IPS-NIHi7 (cell line): ENCODE results near the gene SOX4.
"Not testable (repeated sequence)": the region's sequence is repeated elsewhere in the genome, so short reads cannot be mapped to it uniquely, and the experiment has no call there.

ENCODE experiments used
- DNase-seq: peaks from one replicate; pipeline ENCODE4 v3.0.0; 2012; ENCODE audit warnings: mixed read lengths; ENCODE audit errors: extremely low spot score

Gene SOX4

DNA sequence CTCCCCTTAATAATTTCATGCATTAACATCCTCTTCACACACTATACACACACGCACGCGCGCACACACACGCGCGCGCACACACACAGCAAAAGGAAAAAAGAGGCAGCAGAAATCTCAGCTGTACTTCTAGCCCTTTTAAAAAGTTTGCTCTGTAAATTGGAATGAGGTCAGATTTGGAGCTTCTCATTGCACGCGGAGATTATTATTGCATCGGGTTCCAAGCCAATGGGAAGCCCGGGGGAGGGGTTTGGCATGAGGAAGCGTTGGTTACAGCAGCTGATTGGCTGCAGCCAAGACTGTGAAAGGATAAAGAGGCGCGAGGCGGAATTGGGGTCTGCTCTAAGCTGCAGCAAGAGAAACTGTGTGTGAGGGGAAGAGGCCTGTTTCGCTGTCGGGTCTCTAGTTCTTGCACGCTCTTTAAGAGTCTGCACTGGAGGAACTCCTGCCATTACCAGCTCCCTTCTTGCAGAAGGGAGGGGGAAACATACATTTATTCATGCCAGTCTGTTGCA lies at the start of gene SOX4:
Gene SOX4 (plus strand): TSS at position 340 of the 515 bp plus-strand sequence. CDS start 784 bp downstream, outside the sequence.
- DNase-seq: peak; percentile 93

DNA sequence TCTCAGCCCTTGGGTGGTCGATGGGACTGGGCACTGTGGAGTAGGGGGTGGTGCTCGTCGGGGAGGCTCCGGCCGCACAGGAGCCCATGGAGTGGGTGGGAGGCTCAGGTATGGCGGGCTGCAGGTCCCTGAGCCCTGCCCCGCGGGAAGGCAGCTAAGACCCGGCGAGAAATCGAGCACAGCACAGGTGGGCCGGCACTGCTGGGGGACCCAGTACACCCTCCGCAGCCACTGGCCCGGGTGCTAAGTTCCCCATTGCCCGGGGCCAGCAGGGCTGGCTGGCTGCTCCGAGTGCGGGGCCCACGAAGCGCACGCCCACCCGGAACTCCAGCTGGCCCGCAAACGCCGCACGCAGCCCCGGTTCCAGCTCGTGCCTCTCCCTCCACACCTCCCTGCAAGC lies 41.3 kb upstream of the SOX4 start:
- not testable (repeated sequence) for DNase-seq

DNA sequence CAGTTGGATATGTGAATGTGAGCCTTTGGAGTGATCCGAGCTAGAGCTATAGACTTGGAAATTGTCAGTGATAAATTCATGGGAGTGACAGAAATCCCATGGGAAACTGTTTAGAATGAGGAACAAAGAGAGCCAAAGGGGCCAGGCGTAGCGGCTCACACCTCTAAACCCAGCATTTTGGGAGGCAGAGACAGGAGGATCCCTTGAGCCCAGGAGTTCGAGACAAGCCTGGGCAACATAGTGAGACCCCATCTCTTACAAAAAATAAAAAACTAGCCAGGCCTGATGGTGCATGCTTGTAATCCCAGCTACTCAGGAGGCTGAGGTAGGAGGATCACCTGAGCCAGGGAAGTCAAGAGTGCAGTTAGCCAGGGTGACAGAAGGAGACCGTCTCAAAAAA lies 39.3 kb upstream of the SOX4 start:
- DNase-seq: no peak

DNA sequence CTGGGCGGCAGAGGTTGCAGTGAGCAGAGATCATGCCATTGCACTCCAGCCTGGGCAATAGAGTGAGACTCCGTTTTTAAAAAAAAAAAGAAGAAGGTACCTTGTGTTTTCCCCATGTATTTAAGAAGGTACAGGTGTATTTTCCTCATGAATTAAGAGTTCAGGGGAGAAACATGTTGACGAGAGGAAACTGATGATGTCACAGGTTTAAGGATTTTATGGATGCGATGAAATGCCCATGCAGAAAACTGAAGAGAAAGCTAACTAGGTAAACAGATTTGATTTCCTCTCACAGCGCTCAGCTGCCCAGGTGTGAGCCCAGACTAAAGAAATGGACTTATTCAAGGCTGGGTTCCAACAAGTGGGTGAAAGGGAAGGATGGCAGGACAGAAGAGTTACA lies 38.4 kb upstream of the SOX4 start:
- no peak for DNase-seq

DNA sequence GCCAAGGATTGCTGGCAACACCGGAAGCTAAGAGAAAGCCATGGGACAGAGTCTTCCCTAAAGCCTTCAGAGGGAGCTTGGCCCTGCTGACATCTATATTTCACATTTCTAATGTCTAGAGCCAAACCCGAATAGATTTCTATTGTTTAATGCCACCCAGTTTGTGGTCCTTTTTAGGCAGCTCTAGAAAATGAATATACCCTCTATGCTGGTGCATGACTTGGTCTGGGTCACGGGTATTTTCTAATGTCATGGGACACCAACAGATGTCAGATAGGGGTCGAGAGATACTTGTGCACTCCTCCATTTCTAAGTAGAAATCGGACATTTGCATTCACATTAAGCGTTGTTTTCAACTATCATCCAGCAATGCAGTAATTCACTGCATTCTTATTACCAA lies 37.0 kb upstream of the SOX4 start:
- DNase-seq: no peak

DNA sequence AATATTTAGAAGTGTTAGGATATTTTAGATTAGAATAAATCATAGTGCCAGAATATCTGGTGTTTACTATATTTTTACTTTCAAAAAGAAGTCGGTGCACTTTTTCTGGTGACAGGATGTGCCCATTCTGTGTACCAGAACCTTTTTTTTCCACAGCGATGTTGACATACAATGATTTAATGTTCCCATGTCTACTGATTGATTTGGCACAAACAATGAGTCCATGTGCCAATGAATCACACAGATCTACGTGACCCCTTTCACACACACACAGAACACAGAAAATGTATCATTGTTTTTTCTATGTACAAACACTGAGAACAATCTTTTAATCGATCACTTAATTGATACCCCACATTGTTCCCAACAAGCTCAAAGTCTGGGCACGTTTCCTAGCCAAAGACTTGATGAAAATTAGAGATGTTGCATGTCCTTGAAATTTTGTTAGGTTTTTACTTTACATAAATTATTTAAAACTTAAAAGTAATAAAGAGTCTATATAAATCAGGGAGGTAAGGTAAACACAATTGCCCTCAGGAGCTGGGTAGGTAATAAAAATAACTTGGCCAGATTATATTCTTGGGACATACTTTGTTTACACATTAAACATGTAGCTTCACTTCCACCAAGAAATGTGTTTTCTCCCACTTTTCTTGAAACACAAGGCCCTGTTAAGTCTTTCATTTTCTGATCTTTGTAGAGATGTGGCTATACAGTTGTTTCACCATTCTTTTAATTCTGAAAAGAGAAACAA lies 36.4 kb upstream of the SOX4 start:
- DNase-seq: no peak

DNA sequence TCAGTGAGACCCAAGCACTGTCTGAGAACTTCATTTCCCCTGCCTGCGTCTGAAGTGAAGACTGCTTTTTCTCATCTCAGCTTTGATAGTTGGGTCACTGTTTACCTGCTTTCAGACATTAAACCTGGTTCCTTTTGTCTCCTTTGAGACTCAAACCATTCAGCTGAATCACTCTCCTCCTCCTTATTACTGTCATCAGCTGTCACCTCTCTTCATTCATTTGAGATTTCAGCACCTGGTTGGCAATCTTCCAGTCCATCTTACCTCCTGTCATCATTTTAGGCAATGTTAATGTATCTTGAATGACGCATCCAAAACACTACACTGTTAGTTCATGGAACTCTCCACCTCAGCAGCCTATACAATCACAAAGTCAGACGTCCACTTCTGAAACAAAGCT lies 34.3 kb upstream of the SOX4 start:
- DNase-seq: no peak

DNA sequence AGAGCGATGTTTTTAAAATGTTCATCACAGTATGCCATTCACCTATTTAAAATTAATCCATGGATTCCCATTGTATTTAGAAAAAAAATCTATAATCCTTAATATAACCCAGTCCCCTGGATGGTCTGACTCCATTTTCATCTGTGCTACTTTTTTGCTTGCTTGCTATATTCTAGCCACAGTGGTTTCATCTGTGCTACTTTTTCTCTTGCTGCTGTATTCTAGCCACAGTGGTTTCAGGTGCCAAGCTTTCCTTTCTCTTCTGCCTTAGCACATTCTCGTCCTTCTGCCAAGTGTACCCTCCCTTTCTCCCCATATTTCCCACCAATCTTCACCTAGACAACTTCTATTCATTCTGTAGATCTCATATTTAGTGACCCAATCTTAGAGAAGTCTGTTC lies 33.3 kb upstream of the SOX4 start:
- DNase-seq: no peak

DNA sequence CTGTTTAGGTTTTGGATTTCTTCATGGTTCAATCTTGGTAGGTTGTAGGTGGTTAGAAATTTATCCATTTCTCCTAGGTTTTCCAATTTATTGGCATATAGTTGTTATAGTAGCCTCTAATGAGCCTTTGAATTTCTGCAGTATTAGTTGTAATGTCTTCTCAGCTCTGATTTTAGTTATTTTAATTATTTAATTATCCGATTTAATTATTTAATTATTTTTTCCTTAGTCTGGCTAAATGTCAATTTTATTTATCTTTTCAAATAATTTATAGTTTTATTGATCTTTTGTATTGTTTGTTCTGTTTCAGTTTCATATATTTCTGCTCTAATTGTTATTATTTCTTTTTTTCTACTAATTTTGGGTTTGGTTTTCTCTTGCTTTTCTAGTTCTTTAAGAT lies 28.1 kb upstream of the SOX4 start:
- DNase-seq: no peak

DNA sequence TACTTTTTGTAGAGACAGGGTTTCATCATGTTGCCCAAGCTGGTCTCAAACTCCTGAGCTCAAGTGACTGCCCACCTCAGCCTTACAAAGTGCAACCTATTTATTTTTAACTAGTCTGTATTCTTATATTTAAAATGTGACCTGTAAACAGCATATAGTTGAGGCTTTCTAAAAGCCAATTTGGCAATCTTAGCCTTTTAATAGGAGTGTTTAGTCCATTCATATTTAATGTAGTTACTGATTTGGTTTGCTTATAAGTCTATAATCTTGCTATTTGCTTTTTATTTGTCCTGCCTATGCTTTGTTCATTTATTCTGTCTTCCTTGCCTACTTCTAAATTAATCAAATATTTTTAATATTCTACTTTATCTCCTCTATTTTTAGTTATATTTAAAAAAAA lies 15.0 kb upstream of the SOX4 start:
- no peak for DNase-seq

DNA sequence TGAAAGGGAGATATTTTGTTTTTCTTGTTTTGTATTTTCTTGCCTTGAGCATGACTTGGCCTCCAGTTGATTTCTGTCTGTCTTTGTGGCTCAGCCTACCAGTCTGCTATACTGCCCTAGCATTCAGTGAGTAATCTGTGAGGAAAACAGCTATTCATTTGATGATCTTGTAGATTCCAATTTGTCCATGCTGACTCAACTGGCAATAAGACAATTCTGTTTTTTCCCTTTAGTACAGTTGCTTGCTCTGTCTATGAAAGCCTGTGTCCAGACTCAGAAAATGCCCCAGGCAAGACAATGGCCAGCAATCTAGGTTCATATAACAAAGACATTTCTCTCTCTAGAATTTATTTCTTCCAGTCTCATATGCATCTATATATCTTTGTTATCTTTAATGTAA lies 10.9 kb upstream of the SOX4 start:
- DNase-seq: no peak

DNA sequence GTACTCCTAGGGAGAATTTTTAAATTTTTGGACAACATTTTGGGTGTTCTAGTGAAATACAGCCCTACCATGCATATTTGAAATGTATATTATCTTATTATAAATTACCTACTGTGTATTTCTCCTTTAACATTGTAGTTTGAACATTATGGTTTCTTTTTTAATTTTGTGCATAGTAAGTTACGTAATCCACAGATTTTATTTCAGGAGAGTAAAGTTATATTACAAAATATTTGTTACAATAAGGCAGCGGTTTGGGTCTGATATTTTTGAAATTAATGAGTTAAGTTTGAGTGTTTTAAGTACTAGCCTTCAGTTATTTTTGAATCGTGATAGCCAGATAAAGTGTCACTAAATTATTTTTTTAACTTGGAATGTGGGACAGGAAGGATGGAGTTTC lies 7.3 kb upstream of the SOX4 start:
- no peak for DNase-seq

DNA sequence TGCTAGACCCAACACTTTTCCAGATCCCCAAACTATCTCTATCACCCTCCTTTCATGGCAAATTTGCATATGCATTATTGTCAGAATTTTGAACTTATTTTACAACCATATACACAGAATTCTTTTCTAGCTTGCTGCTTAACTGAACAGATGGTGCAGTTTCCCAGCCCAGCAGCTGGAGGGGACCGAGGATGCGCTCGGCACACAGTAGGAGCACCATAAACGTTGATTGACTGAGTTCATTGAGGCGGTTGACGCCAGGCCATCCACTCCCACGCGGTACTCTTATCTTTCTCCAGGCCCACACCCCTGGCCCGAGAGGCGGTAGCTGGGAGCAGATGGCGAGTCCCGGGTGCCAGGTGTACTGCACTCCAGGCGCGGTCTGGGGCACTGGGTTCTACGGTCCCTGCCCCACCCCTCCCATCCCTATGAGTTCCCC lies 6.8 kb upstream of the SOX4 start:
- no peak for DNase-seq

DNA sequence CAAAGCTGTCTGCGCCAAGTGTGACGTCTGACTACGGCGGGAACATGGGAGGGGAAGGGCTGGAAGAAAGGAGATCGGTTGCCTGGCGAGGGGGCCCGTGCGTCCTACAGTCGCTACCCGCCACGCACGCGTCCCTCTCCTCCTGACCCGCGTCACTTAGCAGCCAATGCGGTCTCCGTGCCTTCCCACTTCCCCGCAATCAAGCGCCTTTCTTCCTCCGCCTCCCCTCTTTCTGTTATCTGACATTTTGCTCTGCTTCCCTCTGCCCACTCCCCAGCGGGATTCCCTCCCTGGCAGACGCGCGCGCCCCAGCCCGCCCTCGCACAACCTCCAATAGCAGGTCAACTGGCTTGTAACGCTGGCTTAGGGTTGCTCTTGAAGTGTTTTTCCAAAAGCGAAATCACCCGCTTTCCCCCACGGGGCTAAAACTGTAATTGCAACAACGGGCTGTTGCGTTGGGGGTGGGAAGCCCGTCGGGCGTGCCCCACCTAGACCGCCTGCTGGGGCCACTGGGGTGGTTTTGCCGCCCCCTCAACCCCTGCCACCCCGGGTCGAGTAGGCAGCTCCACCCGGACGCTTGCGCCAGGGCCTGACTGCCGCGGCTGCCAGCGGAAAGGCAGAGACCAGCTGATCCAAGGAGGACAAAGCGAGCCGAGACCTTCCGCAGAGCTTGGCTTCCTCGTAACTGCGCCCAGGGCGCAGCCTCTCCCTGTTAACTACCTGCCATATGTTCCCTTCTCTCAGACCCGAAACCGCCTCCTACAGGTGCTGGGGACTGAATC lies 6.2 kb upstream of the SOX4 start:
- peak; percentile 60 for DNase-seq

DNA sequence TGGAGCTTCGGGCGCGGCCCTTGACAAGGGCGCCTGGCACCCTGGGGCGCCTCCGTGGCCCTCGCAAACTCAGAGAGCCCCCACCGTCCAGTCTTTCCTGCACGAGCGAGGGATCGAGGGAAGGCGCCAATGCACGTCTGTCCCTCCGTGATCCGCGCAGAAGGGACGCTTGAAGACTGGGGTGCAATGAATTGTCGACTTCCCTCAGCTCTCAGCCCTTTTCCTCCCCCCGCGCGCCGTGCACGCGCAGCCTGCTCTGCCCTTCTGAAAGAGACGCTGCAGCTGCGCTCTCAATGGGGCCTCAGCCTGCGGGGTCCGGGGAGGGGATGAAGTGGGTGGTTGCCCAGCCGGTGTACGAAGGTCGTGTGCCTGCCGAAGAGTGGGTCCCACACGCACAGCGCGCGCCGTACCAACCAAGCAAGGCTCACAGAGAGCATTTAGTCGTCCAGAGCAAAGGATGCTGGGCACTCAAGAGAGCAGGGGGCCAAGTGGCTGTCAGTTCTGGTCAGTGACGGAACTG lies 5.5 kb upstream of the SOX4 start:
- DNase-seq: no peak

DNA sequence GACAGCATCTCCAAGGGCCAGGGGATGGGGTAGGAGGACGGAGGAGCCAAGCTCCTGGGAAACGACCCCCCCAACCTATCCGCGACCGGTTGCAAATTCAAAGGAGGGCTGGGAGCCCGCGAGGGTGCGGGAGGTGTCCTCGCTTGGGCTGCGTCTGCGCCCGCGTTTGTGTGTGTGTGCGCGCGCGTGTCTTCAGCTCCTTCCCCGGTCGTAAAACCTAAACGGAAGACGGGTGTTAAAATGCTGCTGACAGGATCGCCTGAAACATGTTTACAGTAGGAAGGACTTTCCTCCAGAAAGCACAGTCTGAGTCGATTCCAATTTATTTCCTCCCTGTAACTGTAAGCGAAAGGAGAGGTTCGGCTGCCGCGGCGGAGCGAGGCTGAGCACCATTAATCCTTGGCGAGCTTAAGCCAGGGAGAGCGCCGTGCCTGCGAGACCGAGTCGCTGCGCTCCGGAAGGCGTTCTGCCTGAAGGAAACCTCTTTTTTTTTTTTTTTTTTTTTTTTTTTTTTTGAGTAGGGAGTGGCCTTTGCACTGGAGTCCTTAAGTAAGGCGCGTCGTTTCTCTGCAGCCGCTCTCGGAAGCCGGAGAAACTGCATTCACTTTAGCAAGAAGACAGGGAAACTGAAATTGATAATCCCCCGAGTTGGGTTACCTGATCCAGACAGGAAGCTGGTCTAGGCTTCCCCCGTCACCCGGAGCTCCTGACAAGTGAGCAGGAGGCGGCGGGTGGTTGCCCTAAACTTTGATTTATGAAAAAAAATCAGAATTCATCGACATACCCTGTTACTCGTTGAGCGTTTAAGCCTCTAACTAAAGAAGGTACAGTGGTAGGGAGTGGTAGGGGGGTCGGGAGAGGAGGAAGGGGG lies 4.8 kb upstream of the SOX4 start:
- DNase-seq: peak; percentile 50

DNA sequence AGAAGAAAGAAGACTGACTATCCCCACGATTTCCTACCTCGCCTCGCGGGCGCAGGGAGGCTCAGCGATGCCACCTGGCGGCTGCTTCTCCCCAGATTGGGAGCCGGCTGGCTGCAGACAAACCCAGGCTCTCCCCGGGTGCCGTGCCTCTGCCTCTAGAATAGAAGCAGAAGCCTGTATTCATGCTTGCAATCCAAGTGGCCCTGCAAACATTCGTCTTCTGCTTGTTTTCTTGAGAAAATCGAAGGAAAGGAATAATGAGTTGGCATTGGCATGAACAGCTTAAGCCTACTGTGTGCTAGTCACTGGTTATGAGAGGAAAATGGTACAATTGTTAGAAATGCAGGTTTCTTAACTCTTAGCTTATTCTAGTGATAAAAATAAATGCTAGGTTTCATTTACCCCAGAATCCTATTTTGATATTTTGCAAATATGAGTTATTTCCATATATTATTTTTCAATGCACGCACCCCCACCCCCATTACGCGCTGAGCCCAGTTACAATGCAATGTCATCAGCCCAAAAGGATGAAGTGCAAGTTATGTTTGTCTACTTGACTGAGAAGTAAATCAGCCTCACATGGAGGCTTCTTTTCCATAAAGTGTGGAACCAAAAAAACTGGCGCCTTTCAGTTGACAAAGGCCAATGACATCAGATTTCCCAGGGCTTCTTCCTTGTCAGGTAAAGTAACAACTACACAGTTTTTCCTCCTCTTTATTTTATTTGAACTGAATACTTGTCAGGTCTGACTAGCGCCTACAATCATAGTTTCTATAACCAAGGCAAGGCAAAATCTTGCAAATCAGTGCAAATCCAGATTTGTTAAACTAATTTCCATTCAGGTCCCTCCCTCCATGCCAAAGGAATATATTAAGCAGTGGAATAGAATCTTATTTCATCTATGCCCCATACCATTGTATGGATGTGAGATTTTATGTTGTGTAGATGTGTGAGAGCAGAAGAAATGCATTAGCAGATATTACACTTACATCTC lies 3.9 kb upstream of the SOX4 start:
- peak; percentile 74 for DNase-seq

DNA sequence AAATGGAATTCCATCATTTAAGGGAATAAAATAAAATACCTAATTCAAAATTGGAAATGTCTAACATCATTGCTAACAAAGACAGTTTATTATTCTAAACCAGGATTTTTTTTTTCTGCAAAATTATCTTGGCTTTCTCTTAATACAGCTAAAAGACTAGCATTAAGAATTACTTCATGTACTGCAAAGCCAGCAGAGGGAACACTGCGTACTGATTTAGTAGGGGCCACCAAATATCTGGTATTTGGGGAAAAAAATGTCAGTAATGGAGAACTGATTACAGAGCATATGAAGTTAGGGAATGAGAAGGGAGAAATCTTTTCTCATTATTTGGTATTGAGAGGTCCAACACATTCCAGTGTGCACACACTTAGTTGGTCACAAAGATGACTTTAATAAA lies 3.2 kb upstream of the SOX4 start:
- DNase-seq: no peak

DNA sequence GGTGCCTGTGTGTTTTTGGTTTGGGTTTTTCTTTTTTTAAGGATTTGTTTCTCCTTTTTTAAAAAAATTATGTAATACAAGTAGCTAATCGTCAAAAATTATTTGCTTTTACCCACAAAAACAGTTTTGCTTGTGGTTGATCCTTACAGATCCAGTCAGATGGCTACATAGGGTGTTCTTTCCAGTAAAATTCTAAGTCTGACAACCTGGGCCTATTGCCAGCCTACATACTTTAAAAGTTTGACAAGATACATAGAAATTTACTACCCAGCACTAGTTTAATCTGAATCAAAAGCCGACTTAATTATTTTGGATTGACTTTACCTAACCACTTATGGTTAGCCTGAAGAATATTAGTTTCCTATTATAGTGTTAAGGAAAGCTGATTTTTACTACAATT lies 2.1 kb upstream of the SOX4 start:
- no peak for DNase-seq

DNA sequence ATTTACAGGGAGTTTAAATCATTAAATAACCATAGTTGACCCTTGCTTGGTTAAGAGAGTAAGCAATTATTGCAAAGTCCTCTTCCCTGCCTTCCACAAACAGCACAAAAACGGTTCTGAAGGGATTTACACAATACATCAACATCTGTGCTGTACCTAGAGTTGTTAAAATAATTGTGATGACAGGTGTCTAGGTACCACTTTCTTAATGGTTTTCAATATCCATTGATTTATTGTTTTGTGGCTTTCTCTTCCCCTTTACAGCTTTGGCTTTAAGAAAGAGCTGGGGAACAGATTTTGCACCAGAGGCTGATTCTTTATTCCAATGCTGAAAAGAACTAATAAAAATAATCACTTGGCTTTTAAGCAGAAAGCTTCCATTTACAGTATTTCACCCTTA lies 598 bp upstream of the SOX4 start:
- DNase-seq: no peak
